Measurements from ENCODE around the gene STK10. TPM values are rescaled to one million over a fixed set of nuclear protein-coding genes. Genes with fewer than 3 reads are reported as not detected.

The STK10 gene
- total RNA-seq, 2 experiments from 2014 or later, result 83.1 to 144 TPM

- H3K4me1 Mint-ChIP-seq, result peaks cover 12% of the 10 kb centered on the region
- CTCF ChIA-PET, result interaction anchor here (0.5 to 0.9 kb wide), 2 partner anchors 45 to 131 kb away, joined by 3 read pairs; partner anchors contain the start of gene FBXW11
- POLR2A ChIA-PET, result interaction anchor here (0.6 kb wide), 1 partner anchor 27 kb away, joined by 3 read pairs; no protein-coding TSS in a partner anchor
- H3K4me3 Mint-ChIP-seq, result no peak overlapping the region
- H3K9me3 Mint-ChIP-seq (ENCODE audit: low read depth), result no peaks in the 10 kb centered on the region
- no peak for DNase-seq
- intact Hi-C loops (cut with DNase I, micrococcal nuclease), result no loop called here
- H3K27me3 Mint-ChIP-seq, result no peaks in the 10 kb centered on the region
- peaks cover 52% of the 10 kb centered on the region for H3K36me3 Mint-ChIP-seq (ENCODE audit: low read depth)
- no peak overlapping the region for H3K27ac Mint-ChIP-seq
- ATAC-seq, result no peak
Measured at GRCh38 chr5:172051643-172052339, 136.2 kb downstream of the STK10 start.

GRCh38 chr5:172050080-172050479 lies 137.9 kb downstream of the STK10 start:
- Mint-ChIP-seq H3K36me3 (ENCODE audit: low read depth) (peaks cover 47% of the 10 kb centered on the region), H3K4me3 (no peak overlapping the region), H3K27ac (peak overlapping the region; percentile 31), H3K4me1 (peaks cover 11% of the 10 kb centered on the region), H3K27me3 (no peaks in the 10 kb centered on the region), H3K9me3 (ENCODE audit: low read depth) (no peaks in the 10 kb centered on the region)
- no peak for DNase-seq
- no peak for ATAC-seq
- CTCF ChIA-PET, result interaction anchor here (2.1 kb wide), 1 partner anchor 9 kb away, joined by 11 read pairs; no protein-coding TSS in a partner anchor
- POLR2A ChIA-PET, result no interaction called here
- intact Hi-C loops (cut with DNase I, micrococcal nuclease), result no loop called here

- Mint-ChIP-seq H3K27me3 (no peaks in the 10 kb centered on the region), H3K4me1 (peaks cover 11% of the 10 kb centered on the region), H3K36me3 (ENCODE audit: low read depth) (peaks cover 49% of the 10 kb centered on the region), H3K9me3 (ENCODE audit: low read depth) (no peaks in the 10 kb centered on the region), H3K4me3 (no peak overlapping the region), H3K27ac (peak overlapping the region; percentile 17)
- intact Hi-C loops (cut with DNase I, micrococcal nuclease), result no loop called here
- ATAC-seq (no peak), DNase-seq (no peak)
- ChIA-PET CTCF (interaction anchor here (2.1 kb wide), 1 partner anchor 10 kb away, joined by 11 read pairs; no protein-coding TSS in a partner anchor), POLR2A (no interaction called here)
Measured at GRCh38 chr5:172049226-172049796, 138.7 kb downstream of the STK10 start.

- DNase-seq (no peak), ATAC-seq (no peak)
- peaks cover 11% of the 10 kb centered on the region for H3K4me1 Mint-ChIP-seq
- H3K9me3 Mint-ChIP-seq (ENCODE audit: low read depth), result no peaks in the 10 kb centered on the region
- no peak overlapping the region for H3K4me3 Mint-ChIP-seq
- CTCF ChIA-PET, result interaction anchor here (0.7 to 1.0 kb wide), 2 partner anchors 14 to 137 kb away, joined by 3 to 5 read pairs; no protein-coding TSS in a partner anchor
- POLR2A ChIA-PET, result no interaction called here
- peak overlapping the region; percentile 80 for H3K27ac Mint-ChIP-seq
- H3K36me3 Mint-ChIP-seq (ENCODE audit: low read depth), result peaks cover 51% of the 10 kb centered on the region
- intact Hi-C loops (cut with DNase I, micrococcal nuclease), result no loop called here
- H3K27me3 Mint-ChIP-seq, result no peaks in the 10 kb centered on the region
Measured at GRCh38 chr5:172048539-172049101, 139.4 kb downstream of the STK10 start.

- Mint-ChIP-seq H3K27ac (no peak overlapping the region), H3K4me3 (no peak overlapping the region), H3K9me3 (ENCODE audit: low read depth) (no peaks in the 10 kb centered on the region), H3K4me1 (peaks cover 14% of the 10 kb centered on the region), H3K27me3 (no peaks in the 10 kb centered on the region), H3K36me3 (ENCODE audit: low read depth) (peaks cover 46% of the 10 kb centered on the region)
- ChIA-PET CTCF (interaction anchor here (1.0 to 1.2 kb wide), 3 partner anchors 14 to 48 kb away, joined by 3 to 5 read pairs (median 3); partner anchors contain the start of gene FBXW11), POLR2A (no interaction called here)
- DNase-seq (no peak), ATAC-seq (no peak)
- intact Hi-C loops (cut with DNase I, micrococcal nuclease), result no loop called here
Measured at GRCh38 chr5:172048170-172048422, 139.9 kb downstream of the STK10 start.

GRCh38 chr5:172046593-172046992 lies 141.4 kb downstream of the STK10 start:
- H3K27me3 Mint-ChIP-seq, result no peaks in the 10 kb centered on the region
- intact Hi-C loops (cut with DNase I, micrococcal nuclease), result no loop called here
- DNase-seq, result no peak
- no peak for ATAC-seq
- peaks cover 14% of the 10 kb centered on the region for H3K4me1 Mint-ChIP-seq
- ChIA-PET POLR2A (no interaction called here), CTCF (interaction anchor here (0.7 to 1.9 kb wide), 3 partner anchors 8 to 17 kb away, joined by 3 to 8 read pairs (median 3); no protein-coding TSS in a partner anchor)
- no peak overlapping the region for H3K27ac Mint-ChIP-seq
- no peak overlapping the region for H3K4me3 Mint-ChIP-seq
- no peaks in the 10 kb centered on the region for H3K9me3 Mint-ChIP-seq (ENCODE audit: low read depth)
- peaks cover 38% of the 10 kb centered on the region for H3K36me3 Mint-ChIP-seq (ENCODE audit: low read depth)

GRCh38 chr5:172045315-172045632 lies 142.8 kb downstream of the STK10 start:
- CTCF ChIA-PET, result no interaction called here
- Mint-ChIP-seq H3K36me3 (ENCODE audit: low read depth) (peaks cover 28% of the 10 kb centered on the region), H3K27me3 (no peaks in the 10 kb centered on the region), H3K4me1 (peaks cover 14% of the 10 kb centered on the region), H3K4me3 (no peak overlapping the region), H3K9me3 (ENCODE audit: low read depth) (no peaks in the 10 kb centered on the region), H3K27ac (peak overlapping the region; percentile 21)
- intact Hi-C loops (cut with DNase I, micrococcal nuclease), result no loop called here
- POLR2A ChIA-PET, result no interaction called here
- ATAC-seq (no peak), DNase-seq (no peak)

GRCh38 chr5:172044631-172045314 lies 143.3 kb downstream of the STK10 start:
- ATAC-seq (no peak), DNase-seq (no peak)
- intact Hi-C loops (cut with DNase I, micrococcal nuclease), result loop anchor here in 1 of 2 experiments (5.0 kb wide), 2 partner anchors 562 to 1297 kb away; no protein-coding TSS in a partner anchor
- Mint-ChIP-seq H3K9me3 (ENCODE audit: low read depth) (no peaks in the 10 kb centered on the region), H3K4me1 (peaks cover 19% of the 10 kb centered on the region), H3K36me3 (ENCODE audit: low read depth) (peaks cover 26% of the 10 kb centered on the region), H3K27ac (peak overlapping the region; percentile 21), H3K27me3 (no peaks in the 10 kb centered on the region), H3K4me3 (no peak overlapping the region)
- POLR2A ChIA-PET, result no interaction called here
- CTCF ChIA-PET, result interaction anchor here (0.5 to 0.8 kb wide), 3 partner anchors 133 to 569 kb away, joined by 3 to 4 read pairs (median 4); no protein-coding TSS in a partner anchor

GRCh38 chr5:172043865-172044264 lies 144.2 kb downstream of the STK10 start:
- no peak for ATAC-seq

GRCh38 chr5:172042183-172042582 lies 145.8 kb downstream of the STK10 start:
- H3K27ac Mint-ChIP-seq, result no peak overlapping the region
- H3K4me1 Mint-ChIP-seq, result peaks cover 11% of the 10 kb centered on the region
- DNase-seq, result no peak
- POLR2A ChIA-PET, result interaction anchor here (1.2 kb wide), 2 partner anchors 35 to 396 kb away, joined by 3 to 4 read pairs; partner anchors contain the start of gene FBXW11
- H3K9me3 Mint-ChIP-seq (ENCODE audit: low read depth), result peaks cover 2% of the 10 kb centered on the region
- H3K36me3 Mint-ChIP-seq (ENCODE audit: low read depth), result peaks cover 11% of the 10 kb centered on the region
- intact Hi-C loops (cut with DNase I, micrococcal nuclease), result loop anchor here in 1 of 2 experiments (5.0 kb wide), 2 partner anchors 560 to 1295 kb away; no protein-coding TSS in a partner anchor
- H3K4me3 Mint-ChIP-seq, result no peak overlapping the region
- CTCF ChIA-PET, result interaction anchor here (0.6 to 4.9 kb wide), 4 partner anchors 17 to 137 kb away, joined by 3 to 55 read pairs (median 4); no protein-coding TSS in a partner anchor
- no peak for ATAC-seq
- no peaks in the 10 kb centered on the region for H3K27me3 Mint-ChIP-seq

More at GRCh38 chr5:172043865-172044264, 144.2 kb downstream of the STK10 start:
- intact Hi-C loops (cut with DNase I, micrococcal nuclease), result loop anchor here in 1 of 2 experiments (5.0 kb wide), 2 partner anchors 562 to 1297 kb away; no protein-coding TSS in a partner anchor
- POLR2A ChIA-PET, result no interaction called here
- Mint-ChIP-seq H3K9me3 (ENCODE audit: low read depth) (no peaks in the 10 kb centered on the region), H3K27me3 (no peaks in the 10 kb centered on the region), H3K4me3 (no peak overlapping the region), H3K4me1 (peaks cover 19% of the 10 kb centered on the region), H3K27ac (no peak overlapping the region), H3K36me3 (ENCODE audit: low read depth) (peaks cover 21% of the 10 kb centered on the region)
- DNase-seq, result no peak
- CTCF ChIA-PET, result no interaction called here

- Mint-ChIP-seq H3K4me1 (peaks cover 17% of the 10 kb centered on the region), H3K36me3 (ENCODE audit: low read depth) (no peaks in the 10 kb centered on the region), H3K9me3 (ENCODE audit: low read depth) (peaks cover 2% of the 10 kb centered on the region), H3K27me3 (no peaks in the 10 kb centered on the region), H3K27ac (no peak overlapping the region), H3K4me3 (no peak overlapping the region)
- intact Hi-C loops (cut with DNase I, micrococcal nuclease), result no loop called here
- ChIA-PET POLR2A (no interaction called here), CTCF (interaction anchor here (0.5 to 1.0 kb wide), 3 partner anchors 8 to 178 kb away, joined by 3 to 8 read pairs (median 3); no protein-coding TSS in a partner anchor)
- DNase-seq (no peak), ATAC-seq (no peak)
Measured at GRCh38 chr5:172038167-172038566, 149.9 kb downstream of the STK10 start.

Data from activated CD4-positive, alpha-beta T cell treated with anti-CD3 and anti-CD28 coated beads for 36 hours (primary cell).